ENCODE measurements around the gene KRT33A.
"Not testable (repeated sequence)": the region's sequence is repeated elsewhere in the genome, so short reads cannot be mapped to it uniquely, and the experiment has no call there.

KRT33A gene

GRCh38 chr17:41354536-41354935, 3.9 kb upstream of the KRT33A start:
- Histone ChIP-seq H3K27me3 (peaks cover 15% of the 10 kb centered on the region), H3K4me1 (ENCODE audit: control insufficient read depth in 1 of 2, insufficient read depth in 1 of 2, low read depth in 1 of 2, low read length in 1 of 2) (no peaks in the 10 kb centered on the region), H3K9me3 (no peaks in the 10 kb centered on the region), H3K27ac (no peak overlapping the region), H3K4me3 (ENCODE audit: low read depth in 1 of 2, low read length in 1 of 2) (no peak overlapping the region), H3K36me3 (no peaks in the 10 kb centered on the region)
- no peak for TF ChIP-seq CTCF (IDR thresholded peaks at IDR 0.05)

GRCh38 chr17:41352597-41353366, 2.2 kb upstream of the KRT33A start:
- H3K27me3 ChIP-seq, result peaks cover 11% of the 10 kb centered on the region
- TF ChIP-seq CTCF (IDR thresholded peaks at IDR 0.05), result no peak
- no peak overlapping the region for H3K27ac ChIP-seq
- no peaks in the 10 kb centered on the region for H3K36me3 ChIP-seq
- no peak overlapping the region for H3K4me3 ChIP-seq (ENCODE audit: low read depth in 1 of 2, low read length in 1 of 2)
- no peaks in the 10 kb centered on the region for H3K9me3 ChIP-seq
- H3K4me1 ChIP-seq (ENCODE audit: control insufficient read depth in 1 of 2, insufficient read depth in 1 of 2, low read depth in 1 of 2, low read length in 1 of 2), result no peaks in the 10 kb centered on the region

GRCh38 chr17:41351177-41351576, 549 bp upstream of the KRT33A start:
- no peak for TF ChIP-seq CTCF (IDR thresholded peaks at IDR 0.05)
- Histone ChIP-seq H3K27me3 (peaks cover 4% of the 10 kb centered on the region), H3K9me3 (no peaks in the 10 kb centered on the region), H3K4me3 (ENCODE audit: low read depth in 1 of 2, low read length in 1 of 2) (no peak overlapping the region), H3K36me3 (no peaks in the 10 kb centered on the region), H3K27ac (no peak overlapping the region), H3K4me1 (ENCODE audit: control insufficient read depth in 1 of 2, insufficient read depth in 1 of 2, low read depth in 1 of 2, low read length in 1 of 2) (no peaks in the 10 kb centered on the region)

GRCh38 chr17:41347869-41348760, 2.5 kb downstream of the KRT33A start:
- Histone ChIP-seq H3K27ac (no peak overlapping the region), H3K9me3 (no peaks in the 10 kb centered on the region), H3K4me1 (ENCODE audit: control insufficient read depth in 1 of 2, insufficient read depth in 1 of 2, low read depth in 1 of 2, low read length in 1 of 2) (no peaks in the 10 kb centered on the region), H3K27me3 (peaks cover 3% of the 10 kb centered on the region), H3K36me3 (no peaks in the 10 kb centered on the region), H3K4me3 (ENCODE audit: low read depth in 1 of 2, low read length in 1 of 2) (no peak overlapping the region)
- TF ChIP-seq CTCF (IDR thresholded peaks at IDR 0.05), result no peak

- H3K36me3 ChIP-seq; H3K27me3 ChIP-seq; H3K9me3 ChIP-seq; H3K4me1 ChIP-seq (ENCODE audit: control insufficient read depth in 1 of 2, insufficient read depth in 1 of 2, low read depth in 1 of 2, low read length in 1 of 2); H3K27ac ChIP-seq; H3K4me3 ChIP-seq (ENCODE audit: low read depth in 1 of 2, low read length in 1 of 2): not testable (repeated sequence)
Measured at GRCh38 chr17:41346421-41346820, 4.2 kb downstream of the KRT33A start.

GRCh38 chr17:41345992-41346391, 4.6 kb downstream of the KRT33A start:
- TF ChIP-seq CTCF (IDR thresholded peaks at IDR 0.05), result no peak
- no peak overlapping the region for H3K27ac ChIP-seq
- no peaks in the 10 kb centered on the region for H3K36me3 ChIP-seq
- H3K9me3 ChIP-seq, result no peaks in the 10 kb centered on the region
- no peaks in the 10 kb centered on the region for H3K4me1 ChIP-seq (ENCODE audit: control insufficient read depth in 1 of 2, insufficient read depth in 1 of 2, low read depth in 1 of 2, low read length in 1 of 2)
- no peaks in the 10 kb centered on the region for H3K27me3 ChIP-seq
- H3K4me3 ChIP-seq (ENCODE audit: low read depth in 1 of 2, low read length in 1 of 2), result no peak overlapping the region

Measured in neutrophil (primary cell).